Immature natural killer cell (primary cell): ENCODE results near the gene FARP2. TPM values are rescaled to one million over a fixed set of nuclear protein-coding genes. Genes with fewer than 3 reads are reported as not detected.
"Not testable (repeated sequence)": the region's sequence is repeated elsewhere in the genome, so short reads cannot be mapped to it uniquely, and the experiment has no call there.

Experiments
- DNase-seq, 3 donors: peaks; one replicate each; pipeline ENCODE4 v3.0.0; 2022; ENCODE audit warnings: mixed read lengths in 1 of 3
- H3K27ac Mint-ChIP-seq, 6 donors: one replicate each; pipeline ENCODE4 v1.8.0; 2020; ENCODE audit warnings: mixed read lengths in 6 of 6, mild to moderate bottlenecking in 5 of 6, inconsistent platforms in 4 of 6, moderate library complexity in 3 of 6
- H3K27me3 Mint-ChIP-seq, 3 donors: one replicate each; pipeline ENCODE4 v1.8.0; 2020 to 2021; ENCODE audit warnings: low read depth in 3 of 3, mild to moderate bottlenecking in 3 of 3, mixed read lengths in 3 of 3, moderate library complexity in 3 of 3, inconsistent platforms in 1 of 3
- H3K36me3 Mint-ChIP-seq, 3 donors: one replicate each; pipeline ENCODE4 v1.8.0; 2020; ENCODE audit warnings: mixed read lengths in 3 of 3, inconsistent platforms in 2 of 3, mild to moderate bottlenecking in 2 of 3
- H3K4me1 Mint-ChIP-seq, 2 donors: one replicate each; pipeline ENCODE4 v1.8.0; 2020; ENCODE audit warnings: inconsistent platforms in 2 of 2, mild to moderate bottlenecking in 2 of 2, mixed read lengths in 2 of 2, moderate library complexity in 1 of 2
- H3K4me3 Mint-ChIP-seq, 5 donors: one replicate each; pipeline ENCODE4 v1.8.0; 2020; ENCODE audit warnings: mild to moderate bottlenecking in 5 of 5, mixed read lengths in 5 of 5, inconsistent platforms in 3 of 5, moderate library complexity in 3 of 5
- H3K9me3 Mint-ChIP-seq, 6 donors: one replicate each; pipeline ENCODE4 v1.8.0; 2020; ENCODE audit warnings: mild to moderate bottlenecking in 6 of 6, mixed read lengths in 6 of 6, inconsistent platforms in 4 of 6, moderate library complexity in 3 of 6
- polyA plus RNA-seq, 3 donors: library from polyadenylated mRNA; unstranded; fragments of 300-500 nt; fragmentation: Illumina TruSeq; gene quantifications; one replicate each; pipeline ENCODE4 v1.2.3, GENCODE V29; 2021

Gene FARP2
- polyA plus RNA-seq, 3 donors from 2014 or later, result 5.3 to 8.3 (median 8.2) TPM

GRCh38 chr2:241508240-241509154, 152.4 kb downstream of the FARP2 start, which contains the start of gene STK25:
Gene STK25 (minus strand): TSS chr2:241508584. CDS start chr2:241508035, 549 bp downstream.
- peaks cover 0 to 1% (median 0%) of the 10 kb centered on the region in 3 donors for H3K27me3 Mint-ChIP-seq
- peak within 1 kb of the TSS; percentile 64 to 94 (median 81) for H3K27ac Mint-ChIP-seq
- H3K4me1 Mint-ChIP-seq, result peaks cover 14 to 18% of the 10 kb centered on the region in 2 donors
- H3K36me3 Mint-ChIP-seq, result no peaks in the 10 kb centered on the region
- H3K9me3 Mint-ChIP-seq, result peaks cover 0 to 3% (median 0%) of the 10 kb centered on the region in 6 donors
- H3K4me3 Mint-ChIP-seq, result peak within 1 kb of the TSS; percentile 83 to 85 (median 84)
- peak; percentile 95 to 96 (median 95) for DNase-seq

GRCh38 chr2:241509155-241509784, 153.2 kb downstream of the FARP2 start:
- no peak for DNase-seq
- Mint-ChIP-seq H3K36me3 (no peaks in the 10 kb centered on the region), H3K27me3 (peaks cover 0 to 1% (median 0%) of the 10 kb centered on the region in 3 donors), H3K4me1 (peaks cover 14 to 18% of the 10 kb centered on the region in 2 donors), H3K9me3 (peaks cover 0 to 3% (median 0%) of the 10 kb centered on the region in 6 donors), H3K4me3 (peak overlapping the region; percentile 83 to 85 (median 84)), H3K27ac (peak overlapping the region; percentile 64 to 94 (median 81))

GRCh38 chr2:241511091-241511741, 155.1 kb downstream of the FARP2 start:
- peak overlapping the region in 2 of 5 donors; percentile 40 to 44 for H3K4me3 Mint-ChIP-seq

GRCh38 chr2:241514553-241514952, 158.5 kb downstream of the FARP2 start:
- peak overlapping the region in 5 of 6 donors; percentile 38 to 80 (median 72) for H3K27ac Mint-ChIP-seq
- no peak for DNase-seq
- H3K4me3 Mint-ChIP-seq, result no peak overlapping the region
- no peaks in the 10 kb centered on the region for H3K36me3 Mint-ChIP-seq
- peaks cover 19 to 28% of the 10 kb centered on the region in 2 donors for H3K4me1 Mint-ChIP-seq
- H3K9me3 Mint-ChIP-seq, result peaks cover 0 to 3% (median 0%) of the 10 kb centered on the region in 6 donors
- peaks cover 0 to 5% (median 2%) of the 10 kb centered on the region in 3 donors for H3K27me3 Mint-ChIP-seq

More at GRCh38 chr2:241511091-241511741, 155.1 kb downstream of the FARP2 start:
- Mint-ChIP-seq H3K27me3 (peaks cover 0 to 3% (median 1%) of the 10 kb centered on the region in 3 donors), H3K9me3 (peaks cover 0 to 3% (median 0%) of the 10 kb centered on the region in 6 donors), H3K36me3 (no peaks in the 10 kb centered on the region), H3K4me1 (peaks cover 25 to 31% of the 10 kb centered on the region in 2 donors), H3K27ac (peak overlapping the region in 2 of 6 donors; percentile 21 to 80)
- no peak for DNase-seq

- H3K27ac Mint-ChIP-seq, result peak overlapping the region; percentile 51 to 90 (median 78)
- no peaks in the 10 kb centered on the region for H3K36me3 Mint-ChIP-seq
- DNase-seq, result peak in 2 of 3 donors; percentile 15 to 28
- peaks cover 16 to 25% of the 10 kb centered on the region in 2 donors for H3K4me1 Mint-ChIP-seq
- peaks cover 0 to 5% (median 2%) of the 10 kb centered on the region in 3 donors for H3K27me3 Mint-ChIP-seq
- peaks cover 0 to 3% (median 0%) of the 10 kb centered on the region in 6 donors for H3K9me3 Mint-ChIP-seq
- peak overlapping the region in 4 of 5 donors; percentile 21 to 62 (median 47) for H3K4me3 Mint-ChIP-seq
These were observed 159.1 kb downstream of the FARP2 start for GRCh38 chr2:241514986-241515737.

GRCh38 chr2:241516520-241516965, 160.5 kb downstream of the FARP2 start:
- peaks cover 24 to 33% of the 10 kb centered on the region in 2 donors for H3K4me1 Mint-ChIP-seq
- H3K36me3 Mint-ChIP-seq, result no peaks in the 10 kb centered on the region
- no peak overlapping the region for H3K4me3 Mint-ChIP-seq
- H3K27me3 Mint-ChIP-seq, result peaks cover 0 to 8% (median 2%) of the 10 kb centered on the region in 3 donors
- peak overlapping the region in 2 of 6 donors; percentile 19 to 72 for H3K27ac Mint-ChIP-seq
- H3K9me3 Mint-ChIP-seq, result peaks cover 0 to 3% (median 0%) of the 10 kb centered on the region in 6 donors
- DNase-seq, result no peak

DNA sequence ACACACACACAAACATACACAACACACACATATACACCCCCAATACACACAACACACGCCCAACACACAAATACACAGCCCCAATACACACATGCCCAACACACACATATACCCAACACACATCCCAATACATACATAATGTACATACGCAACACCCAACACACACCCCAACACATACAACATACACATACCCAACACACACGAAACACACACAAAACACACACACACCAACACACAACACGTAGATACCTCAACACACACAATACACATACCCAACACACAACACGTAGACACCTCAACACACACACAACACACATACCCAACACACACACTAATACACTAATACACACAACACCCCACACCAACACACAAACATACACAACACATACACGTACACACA, 161.2 kb downstream of the FARP2 start:
- peaks cover 2 to 9% (median 2%) of the 10 kb centered on the region in 3 donors for H3K27me3 Mint-ChIP-seq
- no peak for DNase-seq
- H3K9me3 Mint-ChIP-seq, result no peaks in the 10 kb centered on the region
- peaks cover 24 to 33% of the 10 kb centered on the region in 2 donors for H3K4me1 Mint-ChIP-seq
- H3K36me3 Mint-ChIP-seq, result no peaks in the 10 kb centered on the region
- H3K27ac Mint-ChIP-seq, result peak overlapping the region in 4 of 6 donors; percentile 21 to 61 (median 28)
- peak overlapping the region in 1 of 5 donors; percentile 3 for H3K4me3 Mint-ChIP-seq

DNA sequence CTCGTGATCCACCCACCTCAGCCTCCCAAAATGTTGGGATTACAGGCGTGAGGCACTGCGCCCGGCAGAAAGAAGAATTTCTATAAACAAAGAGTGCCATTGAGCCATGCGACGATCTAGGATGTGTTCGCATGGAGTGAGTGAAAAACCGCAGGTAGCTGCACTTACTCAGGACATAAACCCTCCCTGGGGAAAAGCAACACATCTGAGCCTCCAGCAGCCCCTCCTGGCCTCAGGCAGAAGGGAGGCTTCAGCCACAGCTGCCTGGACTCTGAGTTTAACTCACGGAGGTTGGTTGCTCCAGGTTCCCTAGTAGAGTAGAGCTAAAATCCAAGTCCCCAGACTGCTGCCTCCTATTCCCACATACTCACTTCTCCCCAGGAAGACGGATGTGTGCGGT, 163.6 kb downstream of the FARP2 start:
- H3K36me3 Mint-ChIP-seq, result no peaks in the 10 kb centered on the region
- H3K9me3 Mint-ChIP-seq, result no peaks in the 10 kb centered on the region

DNA sequence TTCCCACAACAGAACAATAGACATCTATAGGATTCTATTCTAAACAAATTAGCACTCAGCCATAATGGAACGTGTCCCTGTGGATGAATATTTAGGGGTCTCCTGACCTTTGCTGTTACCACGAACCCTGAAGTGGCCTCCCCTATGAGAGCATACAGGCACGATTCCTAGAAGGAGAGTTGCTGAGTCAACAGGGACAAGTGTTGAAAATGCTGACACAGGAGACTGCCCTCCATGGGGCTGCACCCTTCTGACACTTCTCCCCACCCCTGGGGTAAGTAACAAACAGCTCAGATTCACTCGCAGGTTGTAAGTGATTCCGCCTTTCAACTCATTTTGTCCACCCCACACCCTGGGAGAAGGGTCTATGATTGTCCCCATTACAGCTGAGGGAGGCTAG, 166.4 kb downstream of the FARP2 start:
- Mint-ChIP-seq H3K36me3 (peaks cover 0 to 5% (median 3%) of the 10 kb centered on the region in 3 donors), H3K4me1 (peaks cover 10 to 11% of the 10 kb centered on the region in 2 donors), H3K9me3 (peaks cover 0 to 6% (median 2%) of the 10 kb centered on the region in 6 donors), H3K27ac (no peak overlapping the region), H3K27me3 (peaks cover 1 to 10% (median 5%) of the 10 kb centered on the region in 3 donors), H3K4me3 (no peak overlapping the region)
- no peak for DNase-seq

More for the DNA sequence above, 163.6 kb downstream of the FARP2 start:
- Mint-ChIP-seq H3K4me1 (peaks cover 24 to 31% of the 10 kb centered on the region in 2 donors), H3K27ac (no peak overlapping the region), H3K27me3 (peaks cover 2 to 9% (median 2%) of the 10 kb centered on the region in 3 donors), H3K4me3 (no peak overlapping the region)
- no peak for DNase-seq

DNA sequence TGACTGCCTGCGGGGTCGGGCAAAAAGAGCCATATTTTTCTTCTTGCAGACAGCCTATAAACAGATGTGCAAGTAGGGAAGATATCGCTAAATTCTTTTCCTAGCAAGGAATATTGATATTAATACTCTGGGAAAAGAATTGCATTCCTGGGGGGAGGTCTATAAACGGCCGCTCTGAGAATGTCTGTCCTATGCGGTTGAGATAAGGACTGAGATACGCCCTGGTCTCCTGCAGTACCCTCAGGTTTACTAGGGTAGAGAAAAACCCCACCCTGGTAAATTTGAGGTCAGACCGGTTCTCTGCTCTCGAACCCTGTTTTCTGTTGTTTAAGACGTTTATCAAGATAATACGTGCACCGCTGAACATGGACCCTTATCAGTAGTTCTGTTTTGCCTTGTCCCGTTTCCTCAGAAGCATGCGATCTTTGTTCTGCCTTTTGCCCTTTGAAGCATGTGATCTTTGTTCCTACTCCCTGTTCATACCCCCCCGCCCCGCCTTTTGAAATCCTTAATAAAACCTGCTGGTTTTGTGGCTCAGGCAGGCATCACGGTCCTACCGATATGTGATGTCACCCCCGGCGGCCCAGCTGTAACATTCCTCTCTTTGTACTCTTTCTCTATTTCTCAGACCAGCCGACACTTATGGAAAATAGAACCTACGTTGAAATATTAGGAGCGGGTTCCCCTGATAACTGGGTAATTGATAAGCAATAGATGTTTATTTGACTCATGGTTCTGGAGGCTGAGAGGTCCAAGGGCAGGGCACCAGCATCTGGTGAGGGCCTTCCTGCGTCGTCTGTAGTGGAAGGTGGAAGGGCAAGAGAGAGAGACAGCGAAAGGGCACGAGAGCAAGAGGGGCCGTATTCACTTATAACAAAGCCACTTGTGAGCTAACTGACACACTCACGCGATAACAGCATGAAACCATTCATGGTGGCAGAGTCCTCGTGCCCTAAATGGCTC, 170.0 kb downstream of the FARP2 start:
- not testable (repeated sequence) for H3K27me3 Mint-ChIP-seq, H3K27ac Mint-ChIP-seq, H3K9me3 Mint-ChIP-seq, H3K4me3 Mint-ChIP-seq, H3K4me1 Mint-ChIP-seq, DNase-seq, H3K36me3 Mint-ChIP-seq

- H3K9me3 Mint-ChIP-seq, result peaks cover 0 to 6% (median 2%) of the 10 kb centered on the region in 6 donors
- DNase-seq, result no peak
- H3K36me3 Mint-ChIP-seq, result peaks cover 0 to 5% (median 3%) of the 10 kb centered on the region in 3 donors
- H3K4me3 Mint-ChIP-seq, result no peak overlapping the region
- peaks cover 1 to 7% (median 5%) of the 10 kb centered on the region in 3 donors for H3K27me3 Mint-ChIP-seq
- H3K4me1 Mint-ChIP-seq, result no peaks in the 10 kb centered on the region
- H3K27ac Mint-ChIP-seq, result no peak overlapping the region
These were observed 174.5 kb downstream of the FARP2 start for GRCh38 chr2:241530571-241530970.
